HepG2 (cell line): ENCODE measurements around the gene NCMAP. TPM values are rescaled to one million over a fixed set of nuclear protein-coding genes. Genes with fewer than 3 reads are reported as not detected.
A peak's percentile ranks its signal among the peaks of the same experiment; 100 is the strongest.

Source experiments
- ELF3 ChIP-seq: IDR thresholded peaks from 2 replicates; pipeline ENCODE4 v1.6.1; 2016; ENCODE audit warnings: missing genetic modification reagents, missing compliant biosample characterization
- ELK4 ChIP-seq: sonication (generic); formaldehyde crosslinking; IDR thresholded peaks from 2 replicates; pipeline ENCODE4 v1.9.0; 2021; ENCODE audit warnings: missing genetic modification reagents, borderline replicate concordance
- EP300 ChIP-seq, 3 experiments: sonication (generic) in 1 of 3; formaldehyde crosslinking in 1 of 3; IDR thresholded peaks; 2 replicates each; pipeline versions ENCODE4 v1.5.1 to v1.6.1; 2011 to 2020; ENCODE audit warnings: low read depth in 2 of 3, low read length in 2 of 3, borderline replicate concordance in 1 of 3, improper control_type of control experiment in 1 of 3, mild to moderate bottlenecking in 1 of 3, missing genetic modification reagents in 1 of 3, moderate library complexity in 1 of 3
- GABPB1 ChIP-seq: IDR thresholded peaks from 2 replicates; pipeline ENCODE4 v1.6.1; 2016; ENCODE audit warnings: mild to moderate bottlenecking, missing genetic modification reagents, moderate library complexity, missing compliant biosample characterization
- GFI1 ChIP-seq: sonication (generic); formaldehyde crosslinking; IDR thresholded peaks from 2 replicates; pipeline ENCODE4 v1.5.0; 2020; ENCODE audit warnings: missing genetic modification reagents, mild to moderate bottlenecking, borderline replicate concordance
- NR2C2 ChIP-seq: sonication (generic); formaldehyde crosslinking; IDR thresholded peaks from 2 replicates; pipeline ENCODE4 v1.4.0; 2020; ENCODE audit warnings: missing genetic modification reagents, mild to moderate bottlenecking, moderate library complexity, borderline replicate concordance
- NR2F1 ChIP-seq, 2 experiments: fragments of 450-650 bp in 1 of 2; formaldehyde crosslinking in 1 of 2; IDR thresholded peaks; 2 replicates each; pipeline versions ENCODE4 v1.5.0 to v1.6.1; 2016 to 2020; ENCODE audit warnings: mild to moderate bottlenecking in 1 of 2, missing compliant biosample characterization in 1 of 2, missing genetic modification reagents in 1 of 2, moderate library complexity in 1 of 2
- PHB2 ChIP-seq: fragments of 450-650 bp; IDR thresholded peaks from 2 replicates; pipeline ENCODE4 v1.6.1; 2018; ENCODE audit not compliant: partially characterized antibody
- SAP130 ChIP-seq: IDR thresholded peaks from 2 replicates; pipeline ENCODE4 v1.6.1; 2016; ENCODE audit warnings: low read depth
- SP5 ChIP-seq: IDR thresholded peaks from 2 replicates; pipeline ENCODE4 v1.6.1; 2016; ENCODE audit warnings: low read depth, borderline replicate concordance
- THYN1 ChIP-seq: sonication (generic); formaldehyde crosslinking; IDR thresholded peaks from 2 replicates; pipeline ENCODE4 v1.8.1; 2023; ENCODE audit warnings: low read depth, mild to moderate bottlenecking, moderate library complexity, missing genetic modification reagents, borderline replicate concordance
- ZBTB21 ChIP-seq: sonication (generic); formaldehyde crosslinking; IDR thresholded peaks from 2 replicates; pipeline ENCODE4 v1.4.0; 2020; ENCODE audit warnings: missing genetic modification reagents
- ZC3H4 ChIP-seq: sonication (generic); formaldehyde crosslinking; IDR thresholded peaks from 2 replicates; pipeline ENCODE4 v1.4.0; 2020; ENCODE audit warnings: missing genetic modification reagents, borderline replicate concordance
- ZNF350 ChIP-seq: sonication (generic); formaldehyde crosslinking; IDR thresholded peaks from 2 replicates; pipeline ENCODE4 v1.4.0; 2020; ENCODE audit warnings: mild to moderate bottlenecking, low read depth, missing genetic modification reagents, borderline replicate concordance
- ZNF556 ChIP-seq: sonication (generic); formaldehyde crosslinking; IDR thresholded peaks from 2 replicates; pipeline ENCODE4 v1.4.0; 2020; ENCODE audit warnings: mild to moderate bottlenecking, missing genetic modification reagents, borderline replicate concordance
- ZNF557 ChIP-seq: sonication (generic); formaldehyde crosslinking; IDR thresholded peaks from 2 replicates; pipeline ENCODE4 v1.4.0; 2020; ENCODE audit warnings: missing genetic modification reagents
- ZNF567 ChIP-seq: sonication (generic); formaldehyde crosslinking; IDR thresholded peaks from 2 replicates; pipeline ENCODE4 v1.8.1; 2023; ENCODE audit warnings: mild to moderate bottlenecking, missing genetic modification reagents, borderline replicate concordance
- ZSCAN20 ChIP-seq: sonication (generic); formaldehyde crosslinking; IDR thresholded peaks from 2 replicates; pipeline ENCODE4 v1.4.0; 2020; ENCODE audit warnings: missing genetic modification reagents, mild to moderate bottlenecking, borderline replicate concordance
- ZSCAN21 ChIP-seq: sonication (generic); formaldehyde crosslinking; IDR thresholded peaks from 2 replicates; pipeline ENCODE4 v1.8.0; 2022; ENCODE audit warnings: mild to moderate bottlenecking, missing genetic modification reagents, moderate library complexity, borderline replicate concordance
- polyA plus RNA-seq, 8 experiments: library from polyadenylated mRNA; depleted of rRNA in 3 of 8; stranded (reverse) in 7 of 8; unstranded in 1 of 8; fragments of >200 nt; fragmentation: Illumina TruSeq in 4 of 8; extraction: Trizol in 4 of 8; gene quantifications; 2 replicates each; pipeline versions ENCODE4 v1.2.1 to v1.2.3, GENCODE V29; 2011 to 2016; ENCODE audit warnings: low read depth in 4 of 8, missing spikeins in 1 of 8, mixed read lengths in 1 of 8; ENCODE audit not compliant: insufficient read depth in 1 of 8
- total RNA-seq, 5 experiments: library from RNA; depleted of rRNA; stranded (reverse); fragments of >200 nt; fragmentation: Illumina TruSeq; extraction: Trizol; gene quantifications; 2 replicates each; pipeline ENCODE4 v1.2.3, GENCODE V29; 2016; ENCODE audit warnings: low read depth in 1 of 5
- TF ChIP-seq, protein P1 (sequence below): IDR thresholded peaks from 2 replicates; pipeline ENCODE4 v1.4.0; 2020; ENCODE audit warnings: mild to moderate bottlenecking, missing genetic modification reagents
- TF ChIP-seq, protein P2 (sequence below): sonication (generic); formaldehyde crosslinking; IDR thresholded peaks from 2 replicates; pipeline ENCODE4 v1.8.0; 2023; ENCODE audit warnings: mild to moderate bottlenecking, missing genetic modification reagents

Gene NCMAP
- total and polyA plus RNA-seq, 2 of the 13 experiments (the other 11 are each of a cell fraction or from before 2014, with no cell fraction given) = 2.7 to 20.0 TPM

DNA sequence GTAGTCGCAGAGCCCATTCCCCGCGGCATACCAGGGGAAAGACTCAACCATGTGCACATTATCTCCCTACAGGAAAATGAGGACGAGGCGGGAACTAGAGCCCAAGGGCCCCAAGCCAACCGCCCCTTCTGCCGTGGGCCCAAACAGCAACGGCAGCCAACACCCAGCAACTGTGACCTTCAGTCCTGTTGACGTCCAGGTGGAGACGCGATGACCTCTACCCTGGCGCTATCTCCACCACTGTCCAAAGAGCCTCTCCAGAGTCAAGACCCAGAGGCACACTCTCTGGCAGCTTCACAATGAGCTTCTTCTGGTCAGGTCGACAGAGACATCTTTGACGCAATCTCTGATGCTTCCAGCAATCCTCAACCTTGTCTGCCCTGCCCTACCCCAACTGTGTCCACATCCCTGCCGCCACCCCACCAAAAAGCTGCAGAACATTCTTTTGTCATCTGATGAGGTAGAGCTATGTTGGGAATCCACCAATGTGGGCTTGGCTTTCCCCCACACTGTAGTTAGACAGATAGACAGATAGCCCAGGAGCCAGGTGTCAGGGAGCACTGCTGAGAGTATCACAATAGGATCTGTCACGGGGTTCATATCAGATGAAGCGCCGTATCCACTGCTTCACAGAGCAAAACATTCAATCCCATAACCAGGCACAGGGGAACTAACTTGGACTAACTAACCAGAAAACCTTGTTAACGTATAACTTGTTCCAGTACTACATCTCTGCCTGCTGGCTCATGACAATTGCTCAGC, 49.8 kb downstream of the NCMAP start (continued):
- no peak for TF ChIP-seq THYN1
- TF ChIP-seq ZNF350 (CRISPR knock-in tag) = 0 out of 2 replicates have a peak, but pooled peaks have one; percentile 31
- TF ChIP-seq, protein P1, sequence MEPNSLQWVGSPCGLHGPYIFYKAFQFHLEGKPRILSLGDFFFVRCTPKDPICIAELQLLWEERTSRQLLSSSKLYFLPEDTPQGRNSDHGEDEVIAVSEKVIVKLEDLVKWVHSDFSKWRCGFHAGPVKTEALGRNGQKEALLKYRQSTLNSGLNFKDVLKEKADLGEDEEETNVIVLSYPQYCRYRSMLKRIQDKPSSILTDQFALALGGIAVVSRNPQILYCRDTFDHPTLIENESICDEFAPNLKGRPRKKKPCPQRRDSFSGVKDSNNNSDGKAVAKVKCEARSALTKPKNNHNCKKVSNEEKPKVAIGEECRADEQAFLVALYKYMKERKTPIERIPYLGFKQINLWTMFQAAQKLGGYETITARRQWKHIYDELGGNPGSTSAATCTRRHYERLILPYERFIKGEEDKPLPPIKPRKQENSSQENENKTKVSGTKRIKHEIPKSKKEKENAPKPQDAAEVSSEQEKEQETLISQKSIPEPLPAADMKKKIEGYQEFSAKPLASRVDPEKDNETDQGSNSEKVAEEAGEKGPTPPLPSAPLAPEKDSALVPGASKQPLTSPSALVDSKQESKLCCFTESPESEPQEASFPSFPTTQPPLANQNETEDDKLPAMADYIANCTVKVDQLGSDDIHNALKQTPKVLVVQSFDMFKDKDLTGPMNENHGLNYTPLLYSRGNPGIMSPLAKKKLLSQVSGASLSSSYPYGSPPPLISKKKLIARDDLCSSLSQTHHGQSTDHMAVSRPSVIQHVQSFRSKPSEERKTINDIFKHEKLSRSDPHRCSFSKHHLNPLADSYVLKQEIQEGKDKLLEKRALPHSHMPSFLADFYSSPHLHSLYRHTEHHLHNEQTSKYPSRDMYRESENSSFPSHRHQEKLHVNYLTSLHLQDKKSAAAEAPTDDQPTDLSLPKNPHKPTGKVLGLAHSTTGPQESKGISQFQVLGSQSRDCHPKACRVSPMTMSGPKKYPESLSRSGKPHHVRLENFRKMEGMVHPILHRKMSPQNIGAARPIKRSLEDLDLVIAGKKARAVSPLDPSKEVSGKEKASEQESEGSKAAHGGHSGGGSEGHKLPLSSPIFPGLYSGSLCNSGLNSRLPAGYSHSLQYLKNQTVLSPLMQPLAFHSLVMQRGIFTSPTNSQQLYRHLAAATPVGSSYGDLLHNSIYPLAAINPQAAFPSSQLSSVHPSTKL (CRISPR knock-in tag) = peak; percentile 78
- peak; percentile 69 for TF ChIP-seq SAP130 (CRISPR knock-in tag)
- TF ChIP-seq NR2C2 (CRISPR knock-in tag) = peak; percentile 73
- TF ChIP-seq ZNF556 (CRISPR knock-in tag) = peak; percentile 42; the same call in 1 of the 2 replicates
- no peak for TF ChIP-seq ZC3H4 (CRISPR knock-in tag)
- peak; percentile 52; the same call in 1 of the 2 replicates for TF ChIP-seq ZSCAN21 (CRISPR knock-in tag)
- TF ChIP-seq ZNF567 = no peak
- TF ChIP-seq ZNF557 (CRISPR knock-in tag) = 0 out of 2 replicates have a peak, but pooled peaks have one; percentile 35
- 0 out of 4 replicates have a peak, but pooled peaks of 1 of the 2 experiments have one; percentile 37 for TF ChIP-seq EP300 (IDR thresholded peaks at IDR 0.05; ENCODE audit: low read depth in 2 of 2, low read length in 2 of 2)
- no peak for TF ChIP-seq EP300 (CRISPR knock-in tag; IDR thresholded peaks at IDR 0.05; ENCODE audit: borderline replicate concordance)
- 0 out of 2 replicates have a peak, but pooled peaks have one; percentile 50 for TF ChIP-seq GFI1 (CRISPR knock-in tag)
- TF ChIP-seq, protein P2, sequence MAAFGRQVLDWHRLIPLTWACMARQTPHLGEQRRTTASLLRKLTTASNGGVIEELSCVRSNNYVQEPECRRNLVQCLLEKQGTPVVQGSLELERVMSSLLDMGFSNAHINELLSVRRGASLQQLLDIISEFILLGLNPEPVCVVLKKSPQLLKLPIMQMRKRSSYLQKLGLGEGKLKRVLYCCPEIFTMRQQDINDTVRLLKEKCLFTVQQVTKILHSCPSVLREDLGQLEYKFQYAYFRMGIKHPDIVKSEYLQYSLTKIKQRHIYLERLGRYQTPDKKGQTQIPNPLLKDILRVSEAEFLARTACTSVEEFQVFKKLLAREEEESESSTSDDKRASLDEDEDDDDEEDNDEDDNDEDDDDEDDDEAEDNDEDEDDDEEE (CRISPR knock-in tag) = peak; percentile 82; the same call in 1 of the 2 replicates
- TF ChIP-seq NR2F1 (CRISPR knock-in tag; IDR thresholded peaks at IDR 0.05) = peak in 1 of 2 experiments; percentile 72; a peak in 1 of 4 replicates
- TF ChIP-seq ELK4 (CRISPR knock-in tag) = no peak
- TF ChIP-seq ELF3 (CRISPR knock-in tag) = peak; percentile 28; the same call in 1 of the 2 replicates
- peak; percentile 52; the same call in 1 of the 2 replicates for TF ChIP-seq ZBTB21 (CRISPR knock-in tag)
- 0 out of 2 replicates have a peak, but pooled peaks have one; percentile 23 for TF ChIP-seq GABPB1 (CRISPR knock-in tag)
- no peak for TF ChIP-seq SP5
- peak; percentile 35; the same call in 1 of the 2 replicates for TF ChIP-seq ZSCAN20 (CRISPR knock-in tag)
- no peak for TF ChIP-seq PHB2
